CD4-positive, alpha-beta T cell (primary cell): ENCODE data around the gene CYTH4. TPM values are rescaled to one million over a fixed set of nuclear protein-coding genes. Genes with fewer than 3 reads are reported as not detected.
A peak's percentile ranks its signal among the peaks of the same experiment; 100 is the strongest.
"Not testable (repeated sequence)": the region's sequence is repeated elsewhere in the genome, so short reads cannot be mapped to it uniquely, and the experiment has no call there.

Experiments used
- ATAC-seq: fragments of 200-7000 bp; cut with Tn5 transposase; one replicate; pipeline ENCODE4 v1.10.0; 2022; ENCODE audit warnings: mild to moderate bottlenecking; ENCODE audit not compliant: poor library complexity
- CTCF ChIA-PET: fragments of 350-600 bp; sonication (Branson Sonifier 250); formaldehyde crosslinking; loops from one replicate; lab custom pipeline; 2021; ENCODE audit warnings: antibody characterized with exemption, inconsistent platforms; lab: Charles Lee
- POLR2A ChIA-PET: fragments of 350-600 bp; sonication (Branson Sonifier 250); formaldehyde crosslinking; loops from one replicate; lab custom pipeline; 2021; ENCODE audit warnings: antibody characterized with exemption, inconsistent platforms; lab: Charles Lee
- DNase-seq, 14 experiments: peaks; one replicate each; pipeline ENCODE4 v3.0.0-alpha.2; 2013 to 2020; ENCODE audit warnings: mixed read lengths in 2 of 14
- H3K27ac ChIP-seq, 2 donors: one replicate each; pipeline versions ENCODE4 v1.5.1 to v1.7.0; 2013; ENCODE audit warnings: low read length in 2 of 2, low read depth in 1 of 2, mild to moderate bottlenecking in 1 of 2
- H3K27me3 ChIP-seq, 2 experiments: 1 replicate in 1 of 2; 2 replicates in 1 of 2; pipeline versions ENCODE4 v1.6.1 to v1.7.0; 2013; ENCODE audit warnings: low read length in 2 of 2, control low read depth in 1 of 2, mild to moderate bottlenecking in 1 of 2, moderate library complexity in 1 of 2; ENCODE audit not compliant: insufficient read depth in 2 of 2, control insufficient read depth in 1 of 2
- H3K36me3 ChIP-seq: one replicate; pipeline ENCODE4 v1.6.1; 2013; ENCODE audit warnings: low read length, control low read depth; ENCODE audit not compliant: insufficient read depth
- H3K4me1 ChIP-seq: one replicate; pipeline ENCODE4 v1.6.1; 2013; ENCODE audit warnings: low read length, control low read depth; ENCODE audit not compliant: insufficient read depth
- H3K4me3 ChIP-seq: one replicate; pipeline ENCODE4 v1.5.1; 2013; ENCODE audit warnings: mild to moderate bottlenecking, low read length, moderate library complexity
- H3K9me3 ChIP-seq, 2 experiments: 1 replicate in 1 of 2; 2 replicates in 1 of 2; pipeline versions ENCODE4 v1.6.1 to v1.7.0; 2013; ENCODE audit warnings: low read length in 2 of 2, mild to moderate bottlenecking in 2 of 2, control low read depth in 1 of 2, moderate library complexity in 1 of 2; ENCODE audit not compliant: control insufficient read depth in 1 of 2, insufficient read depth in 1 of 2
- H3K27ac Mint-ChIP-seq: one replicate; pipeline ENCODE4 v1.8.0; 2020; ENCODE audit warnings: mixed read lengths
- H3K27me3 Mint-ChIP-seq: one replicate; pipeline ENCODE4 v1.8.0; 2021; ENCODE audit warnings: mixed read lengths
- H3K36me3 Mint-ChIP-seq: one replicate; pipeline ENCODE4 v1.8.0; 2021; ENCODE audit warnings: low read depth, mixed read lengths
- H3K4me1 Mint-ChIP-seq: one replicate; pipeline ENCODE4 v1.8.0; 2021; ENCODE audit warnings: low read depth, mixed read lengths
- H3K4me3 Mint-ChIP-seq: one replicate; pipeline ENCODE4 v1.8.0; 2020; ENCODE audit warnings: mild to moderate bottlenecking, mixed read lengths
- H3K9me3 Mint-ChIP-seq: one replicate; pipeline ENCODE4 v1.8.0; 2020; ENCODE audit warnings: mixed read lengths
- CTCF ChIP-seq: fragments of 200-600 bp; IDR thresholded peaks from one replicate; pipeline ENCODE4 v1.8.0; 2022; ENCODE audit warnings: antibody characterized with exemption, mild to moderate bottlenecking
- intact Hi-C, 2 experiments: fragments of 100-400 bp; cut with DNase I in 1 of 2; cut with micrococcal nuclease in 1 of 2; formaldehyde crosslinking; loops; one replicate each; pipeline versions ENCODE4 v1.15.1 to v1.9.0; 2023 to 2025; cut with DNase I, micrococcal nuclease
- polyA plus RNA-seq, 2 donors: library from polyadenylated mRNA; unstranded; fragments of 120-200 nt; gene quantifications; one replicate each; pipeline ENCODE4 v1.2.1, GENCODE V29; 2013
- total RNA-seq, 174 experiments: library from RNA in 2 of 174; stranded (reverse) in 2 of 174; gene quantifications; one replicate each; pipeline ENCODE4 v1.2.3 and lab custom pipeline; 2021 to 2026

CYTH4 gene
- total RNA-seq (100 to 1,000 TPM; 134 to 138 TPM), total RNA-seq (lab: John Stamatoyannopoulos, UW) (6.4 to 316 (median 150) reads per million in 172 experiments)
- 66.7 TPM for polyA plus RNA-seq (2013, experiment 1 of 2)
- 86.7 TPM for polyA plus RNA-seq (2013, experiment 2 of 2)

GRCh38 chr22:37282385-37282677, at the start of gene CYTH4:
TSS of gene CYTH4 (plus strand) at chr22:37282508. CDS start at chr22:37282570, 62 bp downstream.
- TF ChIP-seq CTCF = no peak

GRCh38 chr22:37233371-37233750, 48.9 kb upstream of the CYTH4 start:
- H3K27me3 ChIP-seq, H3K9me3 Mint-ChIP-seq, intact Hi-C loops, H3K9me3 ChIP-seq, DNase-seq, ATAC-seq, H3K4me3 ChIP-seq, H3K27me3 Mint-ChIP-seq: not testable (repeated sequence)
- peak overlapping the region; percentile 97 for H3K27ac Mint-ChIP-seq
- peaks cover 96% of the 10 kb centered on the region for H3K36me3 Mint-ChIP-seq
- peaks cover 99% of the 10 kb centered on the region for H3K4me1 Mint-ChIP-seq
- ChIA-PET CTCF (interaction anchor here (1.6 to 5.9 kb wide), 2 partner anchors 10 to 34 kb away, joined by 4 to 43 read pairs; no protein-coding TSS in a partner anchor), POLR2A (interaction anchor here (0.6 to 7.6 kb wide), 4 partner anchors 9 to 374 kb away, joined by 3 to 132 read pairs (median 26); no protein-coding TSS in a partner anchor)
- peaks cover 95% of the 10 kb centered on the region for H3K36me3 ChIP-seq
- H3K4me1 ChIP-seq = peaks cover 100% of the 10 kb centered on the region
- peak overlapping the region; percentile 57 to 90 for H3K27ac ChIP-seq
- peak overlapping the region; percentile 63 for H3K4me3 Mint-ChIP-seq

More at GRCh38 chr22:37282385-37282677, at the start of gene CYTH4:
- H3K9me3 Mint-ChIP-seq = no peaks in the 10 kb centered on the region
- H3K27me3 Mint-ChIP-seq = no peaks in the 10 kb centered on the region
- POLR2A ChIA-PET = interaction anchor here (1.5 to 7.0 kb wide), 8 partner anchors 11 to 44 kb away, joined by 3 to 82 read pairs (median 19); partner anchors contain the start of gene RAC2
- Histone ChIP-seq H3K27me3 (no peaks in the 10 kb centered on the region), H3K4me1 (peaks cover 50% of the 10 kb centered on the region), H3K9me3 (no peaks in the 10 kb centered on the region), H3K27ac (peak within 1 kb of the TSS; percentile 78 to 90), H3K36me3 (peaks cover 18% of the 10 kb centered on the region), H3K4me3 (peak within 1 kb of the TSS; percentile 99)
- intact Hi-C loops = loop anchor here in 1 of 2 experiments (2.0 kb wide), 2 partner anchors 14 to 44 kb away; no protein-coding TSS in a partner anchor
- peaks cover 49% of the 10 kb centered on the region for H3K36me3 Mint-ChIP-seq
- CTCF ChIA-PET = interaction anchor here (1.0 to 2.1 kb wide), 6 partner anchors 11 to 160 kb away, joined by 3 to 11 read pairs (median 4); no protein-coding TSS in a partner anchor
- DNase-seq (peak; percentile 36 to 87 (median 76)), ATAC-seq (peak; percentile 86)
- H3K27ac Mint-ChIP-seq = peak within 1 kb of the TSS; percentile 96
- H3K4me3 Mint-ChIP-seq = peak within 1 kb of the TSS; percentile 97
- H3K4me1 Mint-ChIP-seq = peaks cover 61% of the 10 kb centered on the region

DNA sequence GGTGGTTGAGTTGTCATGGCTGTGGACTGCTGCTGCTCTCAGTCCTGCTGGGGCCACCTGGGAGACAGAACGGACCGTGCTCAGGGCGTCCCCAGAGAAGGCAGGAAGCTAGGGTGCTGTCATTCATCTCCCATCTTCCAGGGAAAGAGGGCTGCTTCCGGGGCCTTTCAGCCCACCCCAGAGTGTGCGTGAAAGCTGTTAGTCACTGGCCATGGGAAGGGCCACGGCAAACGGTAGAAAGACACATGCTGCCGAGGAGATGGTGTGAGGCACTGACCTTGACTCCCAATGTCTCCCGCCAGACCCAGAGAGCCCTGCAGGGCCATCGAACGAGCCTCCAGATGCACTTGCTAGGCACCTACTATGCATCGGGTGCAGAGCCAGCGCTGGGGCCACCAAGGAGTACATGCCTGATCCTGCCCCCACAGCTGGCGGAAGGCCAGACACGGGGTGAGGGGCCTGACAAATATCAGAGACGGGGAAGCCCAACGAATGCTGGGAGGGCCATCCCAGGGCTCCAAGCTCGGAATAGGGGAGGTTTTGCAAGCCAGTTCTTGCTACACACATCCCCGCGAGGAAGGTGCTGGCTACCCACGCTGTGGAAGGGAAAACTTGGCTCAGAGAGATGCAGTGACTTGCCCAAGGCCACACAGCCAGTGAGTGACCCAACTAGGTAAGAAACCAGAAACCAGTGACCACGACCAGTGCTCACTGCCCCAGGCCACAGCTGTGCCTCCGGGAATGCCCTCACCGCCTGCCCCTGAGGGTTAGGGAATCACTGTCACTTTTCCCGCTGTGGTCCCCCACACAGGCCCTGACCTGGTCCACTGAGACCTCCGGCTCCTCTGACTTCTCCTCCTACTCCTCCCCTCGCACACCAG, 48.3 kb upstream of the CYTH4 start:
- H3K27ac Mint-ChIP-seq = peak overlapping the region; percentile 97
- Histone ChIP-seq H3K27ac (peak overlapping the region; percentile 58 to 90), H3K4me3 (no peak overlapping the region), H3K27me3 (no peaks in the 10 kb centered on the region), H3K4me1 (peaks cover 100% of the 10 kb centered on the region), H3K9me3 (no peaks in the 10 kb centered on the region), H3K36me3 (peaks cover 95% of the 10 kb centered on the region)
- intact Hi-C loops = loop anchor here in 1 of 2 experiments (2.0 kb wide), 1 partner anchor 33 kb away; no protein-coding TSS in a partner anchor
- peaks cover 96% of the 10 kb centered on the region for H3K36me3 Mint-ChIP-seq
- POLR2A ChIA-PET = interaction anchor here (0.6 to 7.6 kb wide), 6 partner anchors 8 to 374 kb away, joined by 3 to 132 read pairs (median 6); no protein-coding TSS in a partner anchor
- ATAC-seq (no peak), DNase-seq (peak in 2 of 14 experiments; percentile 28 to 35)
- peak overlapping the region; percentile 81 for H3K4me3 Mint-ChIP-seq
- no peak for TF ChIP-seq CTCF
- H3K4me1 Mint-ChIP-seq = peaks cover 99% of the 10 kb centered on the region
- H3K27me3 Mint-ChIP-seq = no peaks in the 10 kb centered on the region
- CTCF ChIA-PET = interaction anchor here (1.6 kb wide), 1 partner anchor 11 kb away, joined by 4 read pairs; no protein-coding TSS in a partner anchor
- H3K9me3 Mint-ChIP-seq = no peaks in the 10 kb centered on the region
